A549 (cell line): ENCODE measurements around the gene MRPL18. TPM values are rescaled to one million over a fixed set of nuclear protein-coding genes. Genes with fewer than 3 reads are reported as not detected.

Experiments used
- ATAC-seq, 2 experiments: fragments of 200-7000 bp in 1 of 2; fragments of >200 bp in 1 of 2; cut with Nextera tagmentation in 1 of 2; cut with Tn5 transposase in 1 of 2; 3 replicates each; pipeline versions ENCODE4 v1.8.0 to v1.9.1; 2018 to 2020; ENCODE audit warnings: mild to moderate bottlenecking in 1 of 2, moderate library complexity in 1 of 2
- CTCF ChIA-PET: fragments of 300-600 bp; sonication (Branson Sonifier 250); formaldehyde crosslinking; extraction: SDS; loops from one replicate; lab custom pipeline; 2021; ENCODE audit warnings: antibody characterized with exemption, inconsistent platforms; lab: Yijun Ruan, JAX
- POLR2A ChIA-PET: fragments of 350-600 bp; formaldehyde crosslinking; extraction: SDS; loops from one replicate; lab custom pipeline; 2021; ENCODE audit warnings: antibody characterized with exemption, inconsistent platforms; lab: Yijun Ruan, JAX
- DNase-seq, 2 experiments: peaks; one replicate each; pipeline versions ENCODE4 v3.0.0 to v3.0.0-alpha.2; 2011 to 2016; ENCODE audit warnings: low read depth in 1 of 2, low spot score in 1 of 2
- FAIRE-seq: peaks from 2 replicates; lab custom pipeline; 2011; peaks lifted over from hg19 to GRCh38; lab: Jason Lieb, UNC
- H3K27ac ChIP-seq, 2 experiments: fragments of >200 bp; sonication (Bioruptor Twin); formaldehyde crosslinking; 3 replicates each; pipeline ENCODE4 v1.5.1; 2016 to 2017
- H3K4me1 ChIP-seq: fragments of >200 bp; sonication (Bioruptor Twin); formaldehyde crosslinking; 3 replicates; pipeline ENCODE4 v1.6.1; 2016
- H3K4me2 ChIP-seq: fragments of >200 bp; sonication (Bioruptor Twin); formaldehyde crosslinking; 3 replicates; pipeline ENCODE4 v1.6.1; 2016
- H3K4me3 ChIP-seq: fragments of >200 bp; sonication (Bioruptor Twin); formaldehyde crosslinking; 3 replicates; pipeline ENCODE4 v1.5.1; 2016
- H3K9me3 ChIP-seq: fragments of >200 bp; sonication (Bioruptor Twin); formaldehyde crosslinking; 3 replicates; pipeline ENCODE4 v1.6.1; 2016
- CEBPB ChIP-seq, 2 experiments: fragments of >200 bp in 1 of 2; sonication (Bioruptor Twin) in 1 of 2; formaldehyde crosslinking in 1 of 2; IDR thresholded peaks; 2 replicates each; pipeline ENCODE4 v1.6.1; 2012 to 2016
- CHD2 ChIP-seq: fragments of 150-350 bp; IDR thresholded peaks from 2 replicates; pipeline ENCODE4 v1.6.1; 2014; ENCODE audit warnings: low read length; ENCODE audit not compliant: partially characterized antibody
- CHD4 ChIP-seq: fragments of 200-600 bp; sonication (generic); IDR thresholded peaks from 2 replicates; pipeline ENCODE4 v1.6.1; 2016; ENCODE audit warnings: antibody characterized with exemption, mild to moderate bottlenecking, borderline replicate concordance
- EHF ChIP-seq: fragments of 250-450 bp; sonication (Bioruptor Pico); IDR thresholded peaks from 2 replicates; pipeline ENCODE4 v1.5.0; 2020; ENCODE audit warnings: mild to moderate bottlenecking
- EP300 ChIP-seq, 2 experiments: fragments of >200 bp; sonication (Bioruptor Twin); formaldehyde crosslinking; IDR thresholded peaks; 2 replicates in 1 of 2; 3 replicates in 1 of 2; pipeline ENCODE4 v1.6.1; 2016 to 2017
- ESRRA ChIP-seq: fragments of 150-350 bp; IDR thresholded peaks from 2 replicates; pipeline ENCODE4 v1.6.1; 2014; ENCODE audit warnings: mild to moderate bottlenecking, low read length, borderline replicate concordance
- FOSB ChIP-seq: fragments of 250-450 bp; sonication (Bioruptor Pico); IDR thresholded peaks from 2 replicates; pipeline ENCODE4 v1.5.0; 2020; ENCODE audit warnings: mild to moderate bottlenecking, moderate library complexity
- KDM1A ChIP-seq: fragments of 200-600 bp; sonication (generic); IDR thresholded peaks from 2 replicates; pipeline ENCODE4 v1.6.1; 2016; ENCODE audit warnings: low read depth, mild to moderate bottlenecking
- MAX ChIP-seq: IDR thresholded peaks from 2 replicates; pipeline ENCODE4 v1.6.1; 2012
- NR3C1 ChIP-seq: fragments of >200 bp; sonication (Bioruptor Twin); formaldehyde crosslinking; IDR thresholded peaks from 3 replicates; pipeline ENCODE4 v1.6.1; 2017
- PHF8 ChIP-seq: fragments of 200-600 bp; sonication (generic); IDR thresholded peaks from 2 replicates; pipeline ENCODE4 v1.6.1; 2016; ENCODE audit warnings: low read depth, mild to moderate bottlenecking, antibody characterized with exemption, moderate library complexity, borderline replicate concordance
- POLR2A ChIP-seq: IDR thresholded peaks from 2 replicates; pipeline ENCODE4 v1.6.1; 2012; ENCODE audit warnings: mild to moderate bottlenecking, low read length
- RAD21 ChIP-seq, 2 experiments: fragments of >200 bp in 1 of 2; sonication (Bioruptor Twin) in 1 of 2; formaldehyde crosslinking in 1 of 2; IDR thresholded peaks in 1 of 2; conservative IDR thresholded peaks in 1 of 2; 2 replicates in 1 of 2; 3 replicates in 1 of 2; pipeline ENCODE4 v1.6.1; 2012 to 2018; ENCODE audit warnings: inconsistent platforms in 1 of 2
- RCOR1 ChIP-seq: fragments of 150-350 bp; IDR thresholded peaks from 2 replicates; pipeline ENCODE4 v1.6.1; 2014; ENCODE audit warnings: antibody characterized with exemption, low read length, low read depth
- RFX5 ChIP-seq: fragments of 450-650 bp; IDR thresholded peaks from 2 replicates; pipeline ENCODE4 v1.7.1; 2014; ENCODE audit warnings: antibody characterized with exemption, mild to moderate bottlenecking, moderate library complexity
- RNF2 ChIP-seq: fragments of 200-600 bp; sonication (generic); IDR thresholded peaks from 2 replicates; pipeline ENCODE4 v1.6.1; 2016; ENCODE audit warnings: low read depth, mild to moderate bottlenecking, antibody characterized with exemption, moderate library complexity, borderline replicate concordance
- ZC3H11A ChIP-seq: fragments of 450-650 bp; IDR thresholded peaks from 2 replicates; pipeline ENCODE4 v1.6.1; 2014; ENCODE audit warnings: antibody characterized with exemption, mild to moderate bottlenecking
- ZFP36 ChIP-seq: fragments of 450-650 bp; IDR thresholded peaks from 2 replicates; pipeline ENCODE4 v1.6.1; 2014; ENCODE audit warnings: borderline replicate concordance; ENCODE audit not compliant: partially characterized antibody
- WGBS: methylation state at CpG from one replicate; pipeline ENCODE4 v1.1.6; 2017; ENCODE audit errors: missing lambda C conversion rate; 5-methylcytosine and 5-hydroxymethylcytosine counted together
- polyA plus RNA-seq, 4 experiments: library from polyadenylated mRNA; depleted of rRNA in 3 of 4; stranded (reverse); fragments of >200 nt; fragmentation: RNase III in 1 of 4; extraction: RNeasy Plus Mini Kit Qiagen cat#74134 plus additional on column Dnase treatment in 1 of 4; gene quantifications; 2 replicates in 3 of 4; 3 replicates in 1 of 4; pipeline ENCODE4 v1.2.3, GENCODE V29; 2011 to 2017
- TF ChIP-seq, protein P1 (sequence below): fragments of 250-450 bp; sonication (Bioruptor Pico); IDR thresholded peaks from 2 replicates; pipeline ENCODE4 v1.5.0; 2021; ENCODE audit warnings: mild to moderate bottlenecking, moderate library complexity, borderline replicate concordance
- TF ChIP-seq, protein P2 (sequence below): fragments of >200 bp; sonication (Bioruptor Twin); formaldehyde crosslinking; IDR thresholded peaks from 2 replicates; pipeline ENCODE4 v1.6.1; 2016
- TF ChIP-seq, protein P3 (sequence below): fragments of 450-650 bp; IDR thresholded peaks from 2 replicates; pipeline ENCODE4 v1.6.1; 2014; ENCODE audit warnings: antibody characterized with exemption
- TF ChIP-seq, protein P4 (sequence below): fragments of 250-450 bp; sonication (Bioruptor Pico); IDR thresholded peaks from 2 replicates; pipeline ENCODE4 v1.5.0; 2020; ENCODE audit warnings: low read depth, mild to moderate bottlenecking, moderate library complexity
- TF ChIP-seq, protein P5 (sequence below): fragments of >200 bp; sonication (Bioruptor Twin); formaldehyde crosslinking; IDR thresholded peaks from 3 replicates; pipeline ENCODE4 v1.5.1; 2016
- TF ChIP-seq, protein P6 (sequence below): fragments of >200 bp; sonication (Bioruptor Twin); formaldehyde crosslinking; IDR thresholded peaks from 3 replicates; pipeline ENCODE4 v1.6.1; 2016

MRPL18 gene
- polyA plus RNA-seq, 2 of the 4 experiments (the other 2 are of a cell fraction), result 115 to 142 TPM

DNA sequence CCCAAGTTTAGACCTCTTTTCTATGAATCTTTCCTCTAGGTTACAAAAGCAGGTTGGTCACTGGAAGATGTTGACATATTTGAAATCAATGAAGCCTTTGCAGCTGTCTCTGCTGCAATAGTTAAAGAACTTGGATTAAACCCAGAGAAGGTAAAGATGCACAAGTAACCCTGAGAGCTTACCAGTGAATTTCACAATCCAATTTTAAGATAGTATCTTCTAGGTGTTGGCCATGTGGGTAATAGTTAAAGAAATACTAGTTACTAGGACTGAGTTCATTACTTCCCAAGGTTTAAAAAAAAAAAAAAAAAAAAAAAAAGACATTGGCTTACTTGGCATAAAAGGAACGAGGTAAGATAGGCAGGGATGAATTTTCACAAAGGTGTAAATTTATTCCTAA is 12.1 kb upstream of the MRPL18 start:
- no peak overlapping the region for H3K4me3 ChIP-seq
- TF ChIP-seq, protein P1, sequence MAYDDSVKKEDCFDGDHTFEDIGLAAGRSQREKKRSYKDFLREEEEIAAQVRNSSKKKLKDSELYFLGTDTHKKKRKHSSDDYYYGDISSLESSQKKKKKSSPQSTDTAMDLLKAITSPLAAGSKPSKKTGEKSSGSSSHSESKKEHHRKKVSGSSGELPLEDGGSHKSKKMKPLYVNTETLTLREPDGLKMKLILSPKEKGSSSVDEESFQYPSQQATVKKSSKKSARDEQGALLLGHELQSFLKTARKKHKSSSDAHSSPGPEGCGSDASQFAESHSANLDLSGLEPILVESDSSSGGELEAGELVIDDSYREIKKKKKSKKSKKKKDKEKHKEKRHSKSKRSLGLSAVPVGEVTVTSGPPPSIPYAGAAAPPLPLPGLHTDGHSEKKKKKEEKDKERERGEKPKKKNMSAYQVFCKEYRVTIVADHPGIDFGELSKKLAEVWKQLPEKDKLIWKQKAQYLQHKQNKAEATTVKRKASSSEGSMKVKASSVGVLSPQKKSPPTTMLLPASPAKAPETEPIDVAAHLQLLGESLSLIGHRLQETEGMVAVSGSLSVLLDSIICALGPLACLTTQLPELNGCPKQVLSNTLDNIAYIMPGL (CRISPR knock-in tag), result no peak
- TF ChIP-seq, protein P2, sequence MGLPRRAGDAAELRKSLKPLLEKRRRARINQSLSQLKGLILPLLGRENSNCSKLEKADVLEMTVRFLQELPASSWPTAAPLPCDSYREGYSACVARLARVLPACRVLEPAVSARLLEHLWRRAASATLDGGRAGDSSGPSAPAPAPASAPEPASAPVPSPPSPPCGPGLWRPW, result no peak
- TF ChIP-seq EP300 (IDR thresholded peaks at IDR 0.05), result no peak
- TF ChIP-seq CHD2, result no peak
- TF ChIP-seq, protein P3, sequence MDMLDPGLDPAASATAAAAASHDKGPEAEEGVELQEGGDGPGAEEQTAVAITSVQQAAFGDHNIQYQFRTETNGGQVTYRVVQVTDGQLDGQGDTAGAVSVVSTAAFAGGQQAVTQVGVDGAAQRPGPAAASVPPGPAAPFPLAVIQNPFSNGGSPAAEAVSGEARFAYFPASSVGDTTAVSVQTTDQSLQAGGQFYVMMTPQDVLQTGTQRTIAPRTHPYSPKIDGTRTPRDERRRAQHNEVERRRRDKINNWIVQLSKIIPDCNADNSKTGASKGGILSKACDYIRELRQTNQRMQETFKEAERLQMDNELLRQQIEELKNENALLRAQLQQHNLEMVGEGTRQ, result no peak
- TF ChIP-seq PHF8, result no peak
- TF ChIP-seq CHD4, result no peak
- no peak for TF ChIP-seq POLR2A
- TF ChIP-seq, protein P4, sequence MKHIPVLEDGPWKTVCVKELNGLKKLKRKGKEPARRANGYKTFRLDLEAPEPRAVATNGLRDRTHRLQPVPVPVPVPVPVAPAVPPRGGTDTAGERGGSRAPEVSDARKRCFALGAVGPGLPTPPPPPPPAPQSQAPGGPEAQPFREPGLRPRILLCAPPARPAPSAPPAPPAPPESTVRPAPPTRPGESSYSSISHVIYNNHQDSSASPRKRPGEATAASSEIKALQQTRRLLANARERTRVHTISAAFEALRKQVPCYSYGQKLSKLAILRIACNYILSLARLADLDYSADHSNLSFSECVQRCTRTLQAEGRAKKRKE (CRISPR knock-in tag), result no peak
- no peak for TF ChIP-seq NR3C1
- TF ChIP-seq, protein P5, sequence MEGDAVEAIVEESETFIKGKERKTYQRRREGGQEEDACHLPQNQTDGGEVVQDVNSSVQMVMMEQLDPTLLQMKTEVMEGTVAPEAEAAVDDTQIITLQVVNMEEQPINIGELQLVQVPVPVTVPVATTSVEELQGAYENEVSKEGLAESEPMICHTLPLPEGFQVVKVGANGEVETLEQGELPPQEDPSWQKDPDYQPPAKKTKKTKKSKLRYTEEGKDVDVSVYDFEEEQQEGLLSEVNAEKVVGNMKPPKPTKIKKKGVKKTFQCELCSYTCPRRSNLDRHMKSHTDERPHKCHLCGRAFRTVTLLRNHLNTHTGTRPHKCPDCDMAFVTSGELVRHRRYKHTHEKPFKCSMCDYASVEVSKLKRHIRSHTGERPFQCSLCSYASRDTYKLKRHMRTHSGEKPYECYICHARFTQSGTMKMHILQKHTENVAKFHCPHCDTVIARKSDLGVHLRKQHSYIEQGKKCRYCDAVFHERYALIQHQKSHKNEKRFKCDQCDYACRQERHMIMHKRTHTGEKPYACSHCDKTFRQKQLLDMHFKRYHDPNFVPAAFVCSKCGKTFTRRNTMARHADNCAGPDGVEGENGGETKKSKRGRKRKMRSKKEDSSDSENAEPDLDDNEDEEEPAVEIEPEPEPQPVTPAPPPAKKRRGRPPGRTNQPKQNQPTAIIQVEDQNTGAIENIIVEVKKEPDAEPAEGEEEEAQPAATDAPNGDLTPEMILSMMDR, result no peak
- TF ChIP-seq ZFP36, result no peak
- TF ChIP-seq RAD21 (conservative IDR thresholded peaks at IDR 0.05 in 1 of 2, IDR thresholded peaks at IDR 0.05 in 1 of 2), result no peak
- TF ChIP-seq, protein P6, sequence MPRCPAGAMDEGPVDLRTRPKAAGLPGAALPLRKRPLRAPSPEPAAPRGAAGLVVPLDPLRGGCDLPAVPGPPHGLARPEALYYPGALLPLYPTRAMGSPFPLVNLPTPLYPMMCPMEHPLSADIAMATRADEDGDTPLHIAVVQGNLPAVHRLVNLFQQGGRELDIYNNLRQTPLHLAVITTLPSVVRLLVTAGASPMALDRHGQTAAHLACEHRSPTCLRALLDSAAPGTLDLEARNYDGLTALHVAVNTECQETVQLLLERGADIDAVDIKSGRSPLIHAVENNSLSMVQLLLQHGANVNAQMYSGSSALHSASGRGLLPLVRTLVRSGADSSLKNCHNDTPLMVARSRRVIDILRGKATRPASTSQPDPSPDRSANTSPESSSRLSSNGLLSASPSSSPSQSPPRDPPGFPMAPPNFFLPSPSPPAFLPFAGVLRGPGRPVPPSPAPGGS, result no peak
- no peak for TF ChIP-seq FOSB (CRISPR knock-in tag)

DNA sequence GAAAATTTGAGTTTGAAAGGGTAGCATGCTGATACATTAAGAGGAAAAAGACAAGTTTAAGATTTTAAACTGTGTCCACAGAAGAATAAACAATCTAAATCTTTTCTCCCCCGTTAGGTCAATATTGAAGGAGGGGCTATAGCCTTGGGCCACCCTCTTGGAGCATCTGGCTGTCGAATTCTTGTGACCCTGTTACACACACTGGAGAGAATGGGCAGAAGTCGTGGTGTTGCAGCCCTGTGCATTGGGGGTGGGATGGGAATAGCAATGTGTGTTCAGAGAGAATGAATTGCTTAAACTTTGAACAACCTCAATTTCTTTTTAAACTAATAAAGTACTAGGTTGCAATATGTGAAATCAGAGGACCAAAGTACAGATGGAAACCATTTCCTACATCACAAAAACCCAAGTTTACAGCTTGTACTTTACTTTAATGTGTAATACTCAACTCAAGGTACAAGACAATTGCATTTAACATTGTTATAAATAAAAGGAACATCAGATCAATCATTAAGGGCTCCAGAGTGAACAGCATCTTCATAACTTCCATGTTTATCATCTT is 11.6 kb upstream of the MRPL18 start:
- POLR2A ChIA-PET, result interaction anchor here (1.5 kb wide), 1 partner anchor 11 kb away, joined by 5 read pairs; the partner anchor contains the start of genes MRPL18 and TCP1
- DNase-seq (no peak), ATAC-seq (no peak), FAIRE-seq (no peak)
- CTCF ChIA-PET, result no interaction called here
- Histone ChIP-seq H3K4me1 (no peaks in the 10 kb centered on the region), H3K4me3 (no peak overlapping the region), H3K9me3 (no peaks in the 10 kb centered on the region), H3K4me2 (no peak overlapping the region), H3K27ac (no peak overlapping the region)
- 66% methylated on average over 3 of the region's 3 CpGs for WGBS
- TF ChIP-seq RCOR1 (no peak), KDM1A (no peak), CHD4 (no peak), ESRRA (no peak), ZC3H11A (no peak), MAX (no peak), RNF2 (no peak), EHF (CRISPR knock-in tag) (no peak), CEBPB (IDR thresholded peaks at IDR 0.05) (no peak), RFX5 (no peak)
- TF ChIP-seq, protein P6, result no peak
- TF ChIP-seq, protein P2, result no peak

More for the DNA sequence above, 12.1 kb upstream of the MRPL18 start:
- no peak overlapping the region for H3K27ac ChIP-seq
- ChIA-PET CTCF (no interaction called here), POLR2A (interaction anchor here (1.5 kb wide), 1 partner anchor 12 kb away, joined by 5 read pairs; the partner anchor contains the start of genes MRPL18 and TCP1)
- DNase-seq, result no peak
- no peaks in the 10 kb centered on the region for H3K9me3 ChIP-seq
- no peak overlapping the region for H3K4me2 ChIP-seq
- FAIRE-seq, result no peak
- H3K4me1 ChIP-seq, result no peaks in the 10 kb centered on the region
- WGBS, result 89% methylated on average over 1 of the region's 1 CpG
- no peak for ATAC-seq
